GM23338 (cell line): Measurements from ENCODE around the gene STK4. TPM values are rescaled to one million over a fixed set of nuclear protein-coding genes. Genes with fewer than 3 reads are reported as not detected.
A peak's percentile ranks its signal among the peaks of the same experiment; 100 is the strongest.

Experiments
- ATAC-seq: fragments of 200-7000 bp; cut with Tn5 transposase; 3 replicates; pipeline ENCODE4 v1.9.1; 2020
- DNase-seq: peaks from one replicate; pipeline ENCODE4 v3.0.0-alpha.2; 2015; ENCODE audit warnings: low spot score
- H2AFZ ChIP-seq: fragments of 200-600 bp; sonication (generic); 2 replicates; pipeline ENCODE4 v1.8.0; 2016; ENCODE audit warnings: antibody characterized with exemption, mild to moderate bottlenecking, moderate library complexity
- H3F3A ChIP-seq: fragments of 200-600 bp; sonication (generic); replicated peaks from 2 replicates; pipeline ENCODE4 v1.8.0; 2017; ENCODE audit warnings: antibody characterized with exemption, mixed run types, low read depth
- H3K27ac ChIP-seq: fragments of 200-600 bp; sonication (generic); 2 replicates; pipeline ENCODE4 v1.6.1; 2016; ENCODE audit warnings: low read depth
- H3K27me3 ChIP-seq: fragments of 200-600 bp; sonication (generic); 2 replicates; pipeline ENCODE4 v1.8.0; 2016; ENCODE audit warnings: mild to moderate bottlenecking, mixed run types, moderate library complexity; ENCODE audit not compliant: insufficient read depth
- H3K36me3 ChIP-seq: fragments of 200-600 bp; sonication (generic); 2 replicates; pipeline ENCODE4 v1.8.0; 2016; ENCODE audit warnings: mild to moderate bottlenecking; ENCODE audit not compliant: insufficient read depth
- H3K4me1 ChIP-seq: fragments of 200-600 bp; sonication (generic); 2 replicates; pipeline ENCODE4 v1.8.0; 2016; ENCODE audit warnings: mild to moderate bottlenecking, moderate library complexity; ENCODE audit not compliant: insufficient read depth
- H3K4me2 ChIP-seq: fragments of 200-600 bp; sonication (generic); 2 replicates; pipeline ENCODE4 v1.7.1; 2017; ENCODE audit warnings: mixed run types
- H3K4me3 ChIP-seq: fragments of 200-600 bp; sonication (generic); 2 replicates; pipeline ENCODE4 v1.6.1; 2016; ENCODE audit warnings: mixed run types
- H3K79me2 ChIP-seq: fragments of 200-600 bp; sonication (generic); replicated peaks from 2 replicates; pipeline ENCODE4 v1.8.0; 2017; ENCODE audit warnings: mild to moderate bottlenecking; ENCODE audit not compliant: insufficient read depth
- H3K9me2 ChIP-seq: fragments of 200-600 bp; sonication (generic); 2 replicates; pipeline ENCODE4 v1.8.0; 2017; ENCODE audit not compliant: insufficient read depth
- H4K20me1 ChIP-seq: fragments of 200-600 bp; sonication (generic); replicated peaks from 2 replicates; pipeline ENCODE4 v1.8.0; 2017; ENCODE audit warnings: mild to moderate bottlenecking; ENCODE audit not compliant: insufficient read depth
- H3K27ac Mint-ChIP-seq: 2 replicates; pipeline ENCODE4 v1.8.0; 2020; ENCODE audit warnings: inconsistent platforms, mild to moderate bottlenecking, moderate library complexity, mixed read lengths
- H3K27me3 Mint-ChIP-seq: 3 replicates; pipeline ENCODE4 v1.8.0; 2022; ENCODE audit warnings: low read depth, mild to moderate bottlenecking, moderate library complexity, mixed read lengths, inconsistent platforms; ENCODE audit not compliant: insufficient read depth, poor library complexity
- H3K36me3 Mint-ChIP-seq: 3 replicates; pipeline ENCODE4 v1.8.0; 2021; ENCODE audit warnings: low read depth, mild to moderate bottlenecking, inconsistent platforms, moderate library complexity, mixed read lengths
- H3K4me1 Mint-ChIP-seq: 3 replicates; pipeline ENCODE4 v1.8.0; 2020; ENCODE audit warnings: mild to moderate bottlenecking, inconsistent platforms, mixed read lengths
- H3K4me3 Mint-ChIP-seq: 3 replicates; pipeline ENCODE4 v1.8.0; 2021; ENCODE audit warnings: moderate library complexity, mild to moderate bottlenecking, inconsistent platforms, mixed read lengths
- H3K9me3 Mint-ChIP-seq: 3 replicates; pipeline ENCODE4 v1.8.0; 2020; ENCODE audit warnings: moderate library complexity, mild to moderate bottlenecking, inconsistent platforms, mixed read lengths
- CREB1 ChIP-seq: fragments of 250-450 bp; sonication (Bioruptor Pico); IDR thresholded peaks from 2 replicates; pipeline ENCODE4 v1.5.0; 2020; ENCODE audit warnings: low read depth, mild to moderate bottlenecking, moderate library complexity
- CTCF ChIP-seq, 2 experiments: fragments of 200-600 bp in 1 of 2; sonication (generic) in 1 of 2; conservative IDR thresholded peaks; 2 replicates each; pipeline versions ENCODE4 v1.5.1 to v1.6.1; 2016 to 2017; ENCODE audit warnings: antibody characterized with exemption in 2 of 2, low read depth in 2 of 2, mild to moderate bottlenecking in 2 of 2, moderate library complexity in 1 of 2
- ETS1 ChIP-seq: IDR thresholded peaks from 2 replicates; pipeline ENCODE4 v1.6.1; 2016; ENCODE audit warnings: antibody characterized with exemption
- EZH2 ChIP-seq: fragments of 200-600 bp; sonication (generic); IDR thresholded peaks from one replicate; pipeline ENCODE4 v1.8.0; 2017; ENCODE audit warnings: antibody characterized with exemption, mild to moderate bottlenecking, low read depth; ENCODE audit not compliant: unreplicated experiment
- JUNB ChIP-seq: IDR thresholded peaks from one replicate; pipeline ENCODE4 v1.6.1; 2016; ENCODE audit warnings: antibody characterized with exemption; ENCODE audit not compliant: unreplicated experiment
- NANOG ChIP-seq: IDR thresholded peaks from 2 replicates; pipeline ENCODE4 v1.6.1; 2016; ENCODE audit warnings: antibody characterized with exemption, borderline replicate concordance
- POLR2AphosphoS5 ChIP-seq: IDR thresholded peaks from 2 replicates; pipeline ENCODE4 v1.6.1; 2016; ENCODE audit warnings: antibody characterized with exemption, low read depth
- STAT1 ChIP-seq: IDR thresholded peaks from one replicate; pipeline ENCODE4 v1.6.1; 2016; ENCODE audit warnings: antibody characterized with exemption; ENCODE audit not compliant: unreplicated experiment
- ZNF114 ChIP-seq: fragments of 250-450 bp; sonication (Bioruptor Pico); IDR thresholded peaks from 2 replicates; pipeline ENCODE4 v1.5.0; 2020; ENCODE audit warnings: mild to moderate bottlenecking, moderate library complexity
- ZNF331 ChIP-seq: fragments of 250-450 bp; sonication (Bioruptor Pico); IDR thresholded peaks from 2 replicates; pipeline ENCODE4 v1.5.0; 2020; ENCODE audit warnings: low read depth, mild to moderate bottlenecking, moderate library complexity
- ZNF462 ChIP-seq: fragments of 250-450 bp; sonication (Bioruptor Pico); IDR thresholded peaks from 2 replicates; pipeline ENCODE4 v1.5.0; 2020; ENCODE audit warnings: mild to moderate bottlenecking, moderate library complexity
- long read RNA-seq: library from polyadenylated mRNA; unstranded; transcript quantifications from one replicate; pipeline ENCODE4 v2.0.0, GENCODE V29; 2020; ENCODE audit not compliant: unreplicated experiment
- polyA plus RNA-seq: library from polyadenylated mRNA; unstranded; fragments of >200 nt; fragmentation: Nextera tagmentation; extraction: Ambion mirVana; gene quantifications from 2 replicates; pipeline ENCODE4 v1.2.1, GENCODE V29; 2016
- total RNA-seq: library from RNA; depleted of rRNA; stranded (reverse); fragments of >200 nt; shearing (Covaris generic); gene quantifications from 2 replicates; pipeline ENCODE4 v1.2.3, GENCODE V29; 2014; rRNA removed

Gene STK4
- 34.3 and 37.7 TPM in 2 replicates for total RNA-seq
- polyA plus RNA-seq = 42.3 and 58.7 TPM in 2 replicates
- long read RNA-seq, partial matches to known transcripts = 10 of 15 reads
- long read RNA-seq, other reads (novel, unspliced or antisense) = 2 of 15 reads

GRCh38 chr20:44966030-44966961 is at the start of gene STK4:
Gene STK4 (plus strand): TSS chr20:44966512. CDS start chr20:44966569, 57 bp downstream.
- peak within 1 kb of the TSS; percentile 100 for H3K4me3 Mint-ChIP-seq
- H3K36me3 ChIP-seq = no peaks in the 10 kb centered on the region
- H3K4me2 ChIP-seq = peak within 1 kb of the TSS; percentile 93
- peaks cover 48% of the 10 kb centered on the region for H3K79me2 ChIP-seq
- TF ChIP-seq ZNF114 (CRISPR knock-in tag) (no peak), CREB1 (CRISPR knock-in tag) (peak; percentile 53), ETS1 (peak; percentile 84), EZH2 (no peak), ZNF331 (no peak), ZNF462 (CRISPR knock-in tag) (no peak), POLR2AphosphoS5 (peak; percentile 95), JUNB (no peak), NANOG (no peak), CTCF (conservative IDR thresholded peaks at IDR 0.05; ENCODE audit: low read depth in 2 of 2) (peak; percentile 40 to 60), STAT1 (no peak)
- H3K9me2 ChIP-seq = no peaks in the 10 kb centered on the region
- DNase-seq (peak; percentile 98), ATAC-seq (peak; percentile 97)
- H3K9me3 Mint-ChIP-seq = no peaks in the 10 kb centered on the region
- no peaks in the 10 kb centered on the region for H3K36me3 Mint-ChIP-seq
- H2AFZ ChIP-seq = peak within 1 kb of the TSS; percentile 85
- H3K27me3 Mint-ChIP-seq = peaks cover 20% of the 10 kb centered on the region
- peaks cover 6% of the 10 kb centered on the region; the same call in 1 of the 2 replicates for H3F3A ChIP-seq
- H3K4me1 Mint-ChIP-seq = peaks cover 45% of the 10 kb centered on the region
- H3K4me1 ChIP-seq = peaks cover 27% of the 10 kb centered on the region
- 0 out of 2 replicates have a peak within 1 kb of the TSS, but pooled peaks have one; percentile 67 for H3K27ac ChIP-seq
- H3K4me3 ChIP-seq = peak within 1 kb of the TSS; percentile 94
- peaks cover 34% of the 10 kb centered on the region for H3K27me3 ChIP-seq
- peak within 1 kb of the TSS; percentile 91 for H3K27ac Mint-ChIP-seq
- H4K20me1 ChIP-seq = peaks cover 15% of the 10 kb centered on the region
